Nephron progenitor cell (in vitro differentiated cells): Measurements from ENCODE around the gene WDR93.
"Not testable (repeated sequence)": the region's sequence is repeated elsewhere in the genome, so short reads cannot be mapped to it uniquely, and the experiment has no call there.

Experiments
- DNase-seq: peaks from one replicate; pipeline ENCODE4 v3.0.0; 2021
- H3K27ac Mint-ChIP-seq: 2 replicates; pipeline ENCODE4 v1.8.0; 2021; ENCODE audit warnings: mild to moderate bottlenecking, moderate library complexity, mixed read lengths
- H3K27me3 Mint-ChIP-seq: 2 replicates; pipeline ENCODE4 v1.8.0; 2021; ENCODE audit warnings: mild to moderate bottlenecking, low read depth, mixed read lengths; ENCODE audit not compliant: poor library complexity
- H3K36me3 Mint-ChIP-seq: 2 replicates; pipeline ENCODE4 v1.8.0; 2021; ENCODE audit warnings: low read depth, mixed read lengths
- H3K4me1 Mint-ChIP-seq: 2 replicates; pipeline ENCODE4 v1.8.0; 2021; ENCODE audit warnings: mixed read lengths
- H3K4me3 Mint-ChIP-seq: 2 replicates; pipeline ENCODE4 v1.8.0; 2021; ENCODE audit warnings: mild to moderate bottlenecking, moderate library complexity, mixed read lengths
- H3K9me3 Mint-ChIP-seq: 2 replicates; pipeline ENCODE4 v1.8.0; 2021; ENCODE audit warnings: mild to moderate bottlenecking, moderate library complexity, mixed read lengths
- TF ChIP-seq, protein P1 (sequence below): fragments of 200-600 bp; sonication (generic); IDR thresholded peaks from 2 replicates; pipeline ENCODE4 v1.5.0; 2021; ENCODE audit warnings: antibody characterized with exemption

Gene WDR93

DNA sequence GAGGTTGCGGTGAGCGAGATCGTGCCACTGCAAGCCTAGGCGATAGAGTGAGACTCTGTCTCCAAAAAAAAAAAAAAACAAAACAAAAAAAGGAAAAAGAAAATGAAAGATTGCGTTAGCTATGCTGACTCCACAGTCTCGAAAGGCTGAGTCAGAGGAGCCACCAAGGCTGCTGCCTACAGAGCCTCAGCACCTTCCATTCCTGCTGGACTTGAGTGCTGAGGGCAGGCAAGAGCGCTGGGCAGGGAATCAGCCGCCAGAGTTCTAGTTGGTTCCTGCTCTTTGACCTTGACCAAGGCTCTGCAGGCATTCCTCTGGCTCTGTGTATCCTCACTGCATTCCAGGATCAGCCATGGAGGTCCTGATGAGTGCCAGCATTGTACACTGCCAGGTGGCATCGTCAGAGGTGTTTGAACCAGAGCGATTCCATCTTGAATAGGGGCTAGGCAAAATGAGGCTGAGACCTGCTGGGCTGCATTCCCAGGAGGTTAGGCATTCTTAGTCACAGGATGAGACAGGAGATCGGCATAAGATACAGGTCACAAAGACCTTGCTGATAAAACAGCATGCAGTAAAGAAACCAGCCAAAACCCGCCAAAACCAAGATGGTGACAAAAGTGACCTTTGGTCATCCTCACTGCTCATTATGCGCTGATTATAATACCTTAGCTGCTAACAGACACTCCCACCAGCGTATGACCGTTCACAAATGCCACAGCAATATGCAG lies 91.4 kb downstream of the WDR93 start:
- H3K36me3 Mint-ChIP-seq: no peaks in the 10 kb centered on the region
- TF ChIP-seq, protein P1, sequence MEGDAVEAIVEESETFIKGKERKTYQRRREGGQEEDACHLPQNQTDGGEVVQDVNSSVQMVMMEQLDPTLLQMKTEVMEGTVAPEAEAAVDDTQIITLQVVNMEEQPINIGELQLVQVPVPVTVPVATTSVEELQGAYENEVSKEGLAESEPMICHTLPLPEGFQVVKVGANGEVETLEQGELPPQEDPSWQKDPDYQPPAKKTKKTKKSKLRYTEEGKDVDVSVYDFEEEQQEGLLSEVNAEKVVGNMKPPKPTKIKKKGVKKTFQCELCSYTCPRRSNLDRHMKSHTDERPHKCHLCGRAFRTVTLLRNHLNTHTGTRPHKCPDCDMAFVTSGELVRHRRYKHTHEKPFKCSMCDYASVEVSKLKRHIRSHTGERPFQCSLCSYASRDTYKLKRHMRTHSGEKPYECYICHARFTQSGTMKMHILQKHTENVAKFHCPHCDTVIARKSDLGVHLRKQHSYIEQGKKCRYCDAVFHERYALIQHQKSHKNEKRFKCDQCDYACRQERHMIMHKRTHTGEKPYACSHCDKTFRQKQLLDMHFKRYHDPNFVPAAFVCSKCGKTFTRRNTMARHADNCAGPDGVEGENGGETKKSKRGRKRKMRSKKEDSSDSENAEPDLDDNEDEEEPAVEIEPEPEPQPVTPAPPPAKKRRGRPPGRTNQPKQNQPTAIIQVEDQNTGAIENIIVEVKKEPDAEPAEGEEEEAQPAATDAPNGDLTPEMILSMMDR: no peak

DNA sequence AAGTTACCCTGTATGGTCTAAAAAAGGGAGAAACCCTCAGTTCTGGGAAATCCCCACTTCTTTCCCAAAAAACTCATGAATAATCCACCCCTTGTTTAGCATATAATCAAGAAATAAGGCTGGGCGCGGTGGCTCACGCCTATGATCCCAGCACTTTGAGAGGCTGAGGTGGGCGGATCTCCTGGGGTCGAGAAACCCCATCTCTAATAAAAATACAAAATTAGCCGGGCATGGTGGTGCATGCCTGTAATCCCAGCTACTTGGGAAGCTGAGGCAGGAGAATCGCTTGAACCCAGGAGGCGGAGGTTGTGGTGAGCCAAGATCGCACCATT lies 92.0 kb downstream of the WDR93 start:
- H3K4me3 Mint-ChIP-seq, H3K36me3 Mint-ChIP-seq, DNase-seq, H3K27ac Mint-ChIP-seq: not testable (repeated sequence)
- H3K9me3 Mint-ChIP-seq: peaks cover 20% of the 10 kb centered on the region
- peaks cover 68% of the 10 kb centered on the region for H3K27me3 Mint-ChIP-seq
- H3K4me1 Mint-ChIP-seq: peaks cover 14% of the 10 kb centered on the region

More for the DNA sequence above, 91.4 kb downstream of the WDR93 start:
- no peak for DNase-seq
- H3K4me1 Mint-ChIP-seq: peaks cover 14% of the 10 kb centered on the region
- H3K4me3 Mint-ChIP-seq: no peak overlapping the region
- H3K27me3 Mint-ChIP-seq: peaks cover 74% of the 10 kb centered on the region
- peaks cover 15% of the 10 kb centered on the region for H3K9me3 Mint-ChIP-seq
- no peak overlapping the region for H3K27ac Mint-ChIP-seq

DNA sequence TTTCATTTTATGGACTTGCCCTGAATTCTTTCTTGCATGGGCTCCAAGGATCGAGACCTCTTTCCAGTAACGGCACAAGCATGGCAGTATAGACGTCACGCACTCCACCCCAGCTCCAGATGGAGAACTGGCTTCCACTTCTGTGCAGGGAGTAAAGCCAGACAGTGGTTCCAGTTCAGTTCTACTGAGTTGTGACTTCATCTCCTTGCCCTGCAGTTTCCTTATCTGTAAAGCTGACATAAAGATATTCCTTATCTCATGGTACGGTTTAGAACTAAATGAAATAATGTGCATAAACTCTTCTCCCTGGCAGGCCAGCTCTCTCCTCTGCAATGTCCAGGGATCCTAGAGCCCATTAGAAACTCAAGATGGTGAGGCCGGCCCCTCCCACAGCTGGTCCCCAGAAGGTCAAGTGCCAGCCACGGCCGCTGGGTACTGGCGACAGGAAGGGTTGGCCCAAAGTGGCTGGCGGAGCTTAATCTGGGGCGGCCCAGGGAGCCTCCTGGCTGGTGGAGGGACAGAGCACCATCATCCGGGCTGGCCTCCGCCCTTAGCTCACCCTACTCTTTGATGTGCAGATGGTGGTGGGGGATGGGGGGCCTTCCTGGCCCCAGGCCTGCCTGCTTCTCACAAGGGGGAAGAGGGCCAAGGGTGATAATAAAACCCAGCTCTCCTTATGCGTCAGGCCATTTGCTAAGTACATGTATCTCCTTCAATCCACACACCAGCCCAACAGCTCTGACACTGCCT lies 92.7 kb downstream of the WDR93 start:
- Mint-ChIP-seq H3K27ac (no peak overlapping the region), H3K36me3 (peaks cover 6% of the 10 kb centered on the region), H3K27me3 (peaks cover 61% of the 10 kb centered on the region), H3K4me1 (peaks cover 14% of the 10 kb centered on the region), H3K4me3 (no peak overlapping the region), H3K9me3 (peaks cover 27% of the 10 kb centered on the region)
- no peak for DNase-seq
- TF ChIP-seq, protein P1: no peak

DNA sequence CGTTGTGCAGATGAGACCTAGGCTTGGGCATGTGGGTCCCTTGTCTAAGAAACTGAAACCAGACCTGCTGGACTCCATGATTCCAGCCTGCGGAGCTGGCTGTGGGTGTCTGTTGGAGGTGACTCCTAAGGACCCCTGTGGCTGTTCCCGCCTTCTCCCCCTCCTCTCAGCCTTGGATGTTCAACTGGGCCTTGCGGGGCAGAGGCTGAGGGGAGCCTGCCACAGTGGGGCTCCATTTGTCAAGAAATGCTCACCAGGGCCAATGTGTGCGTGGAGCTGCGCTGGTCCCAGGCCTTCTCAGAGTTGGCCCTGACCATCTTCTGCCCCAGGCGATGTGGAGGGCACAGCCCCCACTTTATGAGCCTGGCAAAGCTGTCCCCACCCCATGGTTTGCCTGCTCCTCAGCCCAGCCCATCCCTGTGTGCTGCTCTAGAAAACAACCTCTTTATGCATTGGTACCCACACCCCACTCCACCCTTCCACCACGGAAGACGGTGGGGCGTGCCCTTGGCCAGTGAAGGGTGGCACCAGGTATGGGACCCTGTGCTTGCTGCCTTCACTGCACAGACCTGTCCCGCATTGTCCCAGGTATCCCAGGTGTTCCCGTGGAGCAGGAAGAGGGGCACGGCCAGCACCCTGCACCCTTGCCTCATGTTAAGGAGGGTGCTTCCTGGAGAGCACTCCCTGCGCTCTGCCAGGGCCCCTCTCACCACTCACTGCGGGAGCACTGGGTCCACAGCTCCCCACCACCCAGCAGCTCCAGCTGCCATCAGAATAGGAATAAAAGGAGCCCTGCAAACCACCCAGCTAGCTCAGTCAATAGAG lies 93.5 kb downstream of the WDR93 start:
- Mint-ChIP-seq H3K4me1 (peaks cover 14% of the 10 kb centered on the region), H3K4me3 (no peak overlapping the region), H3K9me3 (peaks cover 32% of the 10 kb centered on the region), H3K27me3 (peaks cover 53% of the 10 kb centered on the region), H3K36me3 (peaks cover 7% of the 10 kb centered on the region), H3K27ac (no peak overlapping the region)
- no peak for DNase-seq
- TF ChIP-seq, protein P1: no peak

DNA sequence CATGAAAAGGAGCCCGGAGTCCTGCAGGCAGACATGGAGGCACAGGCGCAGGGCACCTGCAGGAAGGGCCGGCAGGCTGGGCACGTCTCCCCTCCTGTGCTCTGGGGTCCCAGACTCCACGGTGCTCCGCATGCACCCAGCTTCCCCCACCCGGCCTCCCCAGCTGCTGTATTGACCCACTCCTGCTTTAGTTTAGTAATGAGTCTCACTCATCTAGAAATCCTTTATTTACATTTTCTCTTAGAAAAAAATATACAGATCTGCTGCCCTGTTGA lies 94.0 kb downstream of the WDR93 start:
- Mint-ChIP-seq H3K36me3 (peaks cover 7% of the 10 kb centered on the region), H3K27ac (no peak overlapping the region), H3K9me3 (peaks cover 34% of the 10 kb centered on the region), H3K4me1 (peaks cover 14% of the 10 kb centered on the region), H3K27me3 (peaks cover 49% of the 10 kb centered on the region), H3K4me3 (no peak overlapping the region)
- TF ChIP-seq, protein P1: no peak
- DNase-seq: no peak

DNA sequence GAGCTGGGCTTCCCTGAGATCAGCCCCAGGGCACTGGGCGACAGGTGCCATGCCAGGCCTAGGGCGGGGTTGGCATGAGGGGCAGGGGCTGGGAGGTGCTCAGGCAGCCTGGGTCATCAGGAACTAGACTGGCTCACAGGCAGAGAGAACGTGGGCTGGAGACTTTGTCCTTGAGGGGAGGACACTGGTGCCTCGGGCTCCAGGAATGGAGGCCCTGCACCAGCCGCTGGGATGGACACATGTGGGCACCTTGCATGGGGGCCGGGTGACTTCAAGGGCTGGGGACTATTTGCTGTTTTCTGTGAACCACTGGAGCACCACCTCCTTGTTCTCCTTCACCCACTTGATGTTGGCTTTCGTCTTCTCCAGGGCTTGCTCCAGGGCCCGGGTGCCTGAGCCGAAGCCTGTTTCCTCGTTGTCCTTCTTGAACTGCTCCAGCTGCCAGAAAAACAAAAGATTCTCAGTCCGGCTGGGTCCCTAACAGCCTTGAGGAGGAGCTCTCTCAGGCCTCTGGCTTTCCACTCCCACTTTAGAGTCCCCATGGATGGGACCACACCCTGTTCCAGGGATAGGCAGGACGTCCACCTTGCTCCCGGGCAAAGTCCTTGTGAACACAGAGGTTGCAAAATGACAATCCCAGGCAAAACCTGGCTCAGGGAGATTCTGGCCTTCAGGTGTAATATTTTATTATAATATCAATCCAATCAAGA lies 94.6 kb downstream of the WDR93 start:
- peaks cover 7% of the 10 kb centered on the region for H3K36me3 Mint-ChIP-seq
- peaks cover 48% of the 10 kb centered on the region for H3K27me3 Mint-ChIP-seq
- H3K4me3 Mint-ChIP-seq: no peak overlapping the region

More for the DNA sequence above, 94.6 kb downstream of the WDR93 start:
- Mint-ChIP-seq H3K4me1 (peaks cover 14% of the 10 kb centered on the region), H3K27ac (no peak overlapping the region), H3K9me3 (peaks cover 34% of the 10 kb centered on the region)
- no peak for DNase-seq
- TF ChIP-seq, protein P1: no peak
